Measurements from ENCODE around the gene ZBTB25.

GRCh38 chr14:64474041-64474440 is 29.6 kb downstream of the ZBTB25 start:
- no peak for TF ChIP-seq POLR2A (IDR thresholded peaks at IDR 0.05; ENCODE audit: low read depth, low read length)
- no peak for TF ChIP-seq TAF1 (IDR thresholded peaks at IDR 0.05; ENCODE audit: borderline replicate concordance, low read depth, low read length)
